LNCAP (cell line): ENCODE data around the gene HECTD1.

Experiments used
- CTCF ChIP-seq: fragments of 450-650 bp; IDR thresholded peaks from 2 replicates; pipeline ENCODE4 v1.5.1; 2017; ENCODE audit warnings: mild to moderate bottlenecking

Gene HECTD1

GRCh38 chr14:31229638-31230572, 22.3 kb upstream of the HECTD1 start:
- no peak for TF ChIP-seq CTCF

- no peak for TF ChIP-seq CTCF
Observed at GRCh38 chr14:31229009-31229408, 21.4 kb upstream of the HECTD1 start.

GRCh38 chr14:31228533-31228932, 20.9 kb upstream of the HECTD1 start:
- TF ChIP-seq CTCF = no peak

- no peak for TF ChIP-seq CTCF
Observed at GRCh38 chr14:31224808-31225207, 17.2 kb upstream of the HECTD1 start.

DNA sequence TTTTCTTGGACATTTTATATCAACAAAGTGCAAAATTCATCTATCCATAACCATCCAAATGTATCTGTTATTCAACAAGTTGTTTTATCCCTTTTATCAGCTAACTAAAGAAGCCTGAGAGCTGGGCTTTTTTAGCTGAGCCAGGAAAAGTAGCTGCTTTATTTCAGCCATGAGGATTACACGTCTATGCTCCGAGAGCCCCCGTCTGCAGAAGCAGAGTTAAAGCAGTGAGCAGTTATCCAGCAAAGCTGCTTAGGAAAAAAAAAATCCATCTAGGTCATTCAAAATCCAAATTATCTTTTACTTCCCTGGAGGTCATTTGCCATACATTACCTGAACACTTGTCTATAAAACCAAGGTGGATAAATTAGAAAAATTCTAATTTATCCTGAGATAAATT, 15.7 kb upstream of the HECTD1 start:
- no peak for TF ChIP-seq CTCF

GRCh38 chr14:31222834-31223233, 15.2 kb upstream of the HECTD1 start:
- no peak for TF ChIP-seq CTCF

DNA sequence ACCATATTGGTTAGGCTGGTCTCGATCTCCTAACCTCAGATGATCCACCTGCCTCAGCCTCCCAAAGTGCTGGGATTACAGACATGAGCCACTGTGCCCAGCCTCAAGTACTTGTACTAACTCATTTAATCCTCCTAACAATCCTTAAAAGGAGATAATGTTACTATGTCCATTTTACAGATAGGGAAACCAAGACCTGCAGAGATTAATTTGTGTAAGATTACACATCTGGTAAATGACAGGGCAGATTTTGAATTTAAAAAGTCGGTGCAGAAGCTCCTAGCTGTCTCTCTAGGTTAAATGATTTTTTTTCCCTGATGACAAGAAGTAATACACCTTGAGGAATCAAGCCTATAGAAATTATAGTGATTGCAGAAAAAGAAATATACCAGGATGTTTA, 13.7 kb upstream of the HECTD1 start:
- no peak for TF ChIP-seq CTCF
